ENCODE results near the gene RNASE9.

RNASE9 gene

GRCh38 chr14:20555845-20556244 lies 5.0 kb downstream of the RNASE9 start:
- Histone ChIP-seq H3K9me3 (ENCODE audit: control insufficient read depth, insufficient read depth, low read depth, low read length) (no peaks in the 10 kb centered on the region), H3K36me3 (ENCODE audit: control insufficient read depth, insufficient read depth, low read length) (no peaks in the 10 kb centered on the region), H3K4me1 (ENCODE audit: control insufficient read depth, insufficient read depth, low read length) (peaks cover 33% of the 10 kb centered on the region), H3K27me3 (ENCODE audit: control insufficient read depth, insufficient read depth, low read length) (no peaks in the 10 kb centered on the region), H3K4me3 (ENCODE audit: low read depth, low read length) (no peak overlapping the region), H3K27ac (ENCODE audit: low read depth, low read length) (no peak overlapping the region), H3K9ac (ENCODE audit: low read length) (no peak overlapping the region)

GRCh38 chr14:20553024-20553423 lies 7.8 kb downstream of the RNASE9 start:
- no peak overlapping the region for H3K4me3 ChIP-seq (ENCODE audit: low read depth, low read length)
- no peaks in the 10 kb centered on the region for H3K27me3 ChIP-seq (ENCODE audit: control insufficient read depth, insufficient read depth, low read length)
- no peaks in the 10 kb centered on the region for H3K9me3 ChIP-seq (ENCODE audit: control insufficient read depth, insufficient read depth, low read depth, low read length)
- no peaks in the 10 kb centered on the region for H3K36me3 ChIP-seq (ENCODE audit: control insufficient read depth, insufficient read depth, low read length)
- peaks cover 15% of the 10 kb centered on the region for H3K4me1 ChIP-seq (ENCODE audit: control insufficient read depth, insufficient read depth, low read length)
- H3K9ac ChIP-seq (ENCODE audit: low read length) = no peak overlapping the region
- H3K27ac ChIP-seq (ENCODE audit: low read depth, low read length) = no peak overlapping the region

GRCh38 chr14:20551606-20552005 lies 9.2 kb downstream of the RNASE9 start:
- Histone ChIP-seq H3K27me3 (ENCODE audit: control insufficient read depth, insufficient read depth, low read length) (no peaks in the 10 kb centered on the region), H3K27ac (ENCODE audit: low read depth, low read length) (no peak overlapping the region), H3K9me3 (ENCODE audit: control insufficient read depth, insufficient read depth, low read depth, low read length) (no peaks in the 10 kb centered on the region), H3K36me3 (ENCODE audit: control insufficient read depth, insufficient read depth, low read length) (no peaks in the 10 kb centered on the region), H3K4me3 (ENCODE audit: low read depth, low read length) (no peak overlapping the region), H3K9ac (ENCODE audit: low read length) (no peak overlapping the region), H3K4me1 (ENCODE audit: control insufficient read depth, insufficient read depth, low read length) (peaks cover 4% of the 10 kb centered on the region)

- Histone ChIP-seq H3K9ac (ENCODE audit: low read length) (no peak overlapping the region), H3K9me3 (ENCODE audit: control insufficient read depth, insufficient read depth, low read depth, low read length) (no peaks in the 10 kb centered on the region), H3K27ac (ENCODE audit: low read depth, low read length) (no peak overlapping the region), H3K27me3 (ENCODE audit: control insufficient read depth, insufficient read depth, low read length) (no peaks in the 10 kb centered on the region), H3K36me3 (ENCODE audit: control insufficient read depth, insufficient read depth, low read length) (no peaks in the 10 kb centered on the region), H3K4me1 (ENCODE audit: control insufficient read depth, insufficient read depth, low read length) (no peaks in the 10 kb centered on the region), H3K4me3 (ENCODE audit: low read depth, low read length) (no peak overlapping the region)
Measured at GRCh38 chr14:20550926-20551325, 9.9 kb downstream of the RNASE9 start.

- H3K27ac ChIP-seq (ENCODE audit: low read depth, low read length) = no peak overlapping the region
- no peaks in the 10 kb centered on the region for H3K9me3 ChIP-seq (ENCODE audit: control insufficient read depth, insufficient read depth, low read depth, low read length)
- H3K4me3 ChIP-seq (ENCODE audit: low read depth, low read length) = no peak overlapping the region
- no peaks in the 10 kb centered on the region for H3K4me1 ChIP-seq (ENCODE audit: control insufficient read depth, insufficient read depth, low read length)
- no peak overlapping the region for H3K9ac ChIP-seq (ENCODE audit: low read length)
- H3K36me3 ChIP-seq (ENCODE audit: control insufficient read depth, insufficient read depth, low read length) = no peaks in the 10 kb centered on the region
- H3K27me3 ChIP-seq (ENCODE audit: control insufficient read depth, insufficient read depth, low read length) = no peaks in the 10 kb centered on the region
Measured at GRCh38 chr14:20548414-20549158, 12.3 kb downstream of the RNASE9 start.

GRCh38 chr14:20546877-20547276 lies 14.0 kb downstream of the RNASE9 start:
- no peaks in the 10 kb centered on the region for H3K36me3 ChIP-seq (ENCODE audit: control insufficient read depth, insufficient read depth, low read length)
- no peak overlapping the region for H3K9ac ChIP-seq (ENCODE audit: low read length)
- no peaks in the 10 kb centered on the region for H3K4me1 ChIP-seq (ENCODE audit: control insufficient read depth, insufficient read depth, low read length)

GRCh38 chr14:20539906-20540305 lies 20.9 kb downstream of the RNASE9 start:
- Histone ChIP-seq H3K4me1 (ENCODE audit: control insufficient read depth, insufficient read depth, low read length) (no peaks in the 10 kb centered on the region), H3K9ac (ENCODE audit: low read length) (no peak overlapping the region), H3K27me3 (ENCODE audit: control insufficient read depth, insufficient read depth, low read length) (no peaks in the 10 kb centered on the region), H3K27ac (ENCODE audit: low read depth, low read length) (no peak overlapping the region), H3K9me3 (ENCODE audit: control insufficient read depth, insufficient read depth, low read depth, low read length) (no peaks in the 10 kb centered on the region), H3K4me3 (ENCODE audit: low read depth, low read length) (no peak overlapping the region), H3K36me3 (ENCODE audit: control insufficient read depth, insufficient read depth, low read length) (no peaks in the 10 kb centered on the region)

More at GRCh38 chr14:20546877-20547276, 14.0 kb downstream of the RNASE9 start:
- H3K27me3 ChIP-seq (ENCODE audit: control insufficient read depth, insufficient read depth, low read length) = no peaks in the 10 kb centered on the region
- H3K9me3 ChIP-seq (ENCODE audit: control insufficient read depth, insufficient read depth, low read depth, low read length) = no peaks in the 10 kb centered on the region
- H3K27ac ChIP-seq (ENCODE audit: low read depth, low read length) = no peak overlapping the region
- no peak overlapping the region for H3K4me3 ChIP-seq (ENCODE audit: low read depth, low read length)

- Histone ChIP-seq H3K27me3 (ENCODE audit: control insufficient read depth, insufficient read depth, low read length) (no peaks in the 10 kb centered on the region), H3K36me3 (ENCODE audit: control insufficient read depth, insufficient read depth, low read length) (no peaks in the 10 kb centered on the region), H3K4me1 (ENCODE audit: control insufficient read depth, insufficient read depth, low read length) (no peaks in the 10 kb centered on the region), H3K9me3 (ENCODE audit: control insufficient read depth, insufficient read depth, low read depth, low read length) (no peaks in the 10 kb centered on the region), H3K9ac (ENCODE audit: low read length) (no peak overlapping the region), H3K4me3 (ENCODE audit: low read depth, low read length) (no peak overlapping the region), H3K27ac (ENCODE audit: low read depth, low read length) (no peak overlapping the region)
Measured at GRCh38 chr14:20530771-20531571, 29.9 kb downstream of the RNASE9 start.

GRCh38 chr14:20529806-20530205 lies 31.0 kb downstream of the RNASE9 start:
- no peaks in the 10 kb centered on the region for H3K36me3 ChIP-seq (ENCODE audit: control insufficient read depth, insufficient read depth, low read length)
- no peaks in the 10 kb centered on the region for H3K4me1 ChIP-seq (ENCODE audit: control insufficient read depth, insufficient read depth, low read length)
- no peaks in the 10 kb centered on the region for H3K27me3 ChIP-seq (ENCODE audit: control insufficient read depth, insufficient read depth, low read length)
- no peak overlapping the region for H3K4me3 ChIP-seq (ENCODE audit: low read depth, low read length)
- H3K9ac ChIP-seq (ENCODE audit: low read length) = no peak overlapping the region
- no peak overlapping the region for H3K27ac ChIP-seq (ENCODE audit: low read depth, low read length)
- H3K9me3 ChIP-seq (ENCODE audit: control insufficient read depth, insufficient read depth, low read depth, low read length) = no peaks in the 10 kb centered on the region

GRCh38 chr14:20524027-20524426 lies 36.8 kb downstream of the RNASE9 start:
- Histone ChIP-seq H3K9ac (ENCODE audit: low read length) (no peak overlapping the region), H3K27ac (ENCODE audit: low read depth, low read length) (no peak overlapping the region), H3K4me1 (ENCODE audit: control insufficient read depth, insufficient read depth, low read length) (no peaks in the 10 kb centered on the region), H3K9me3 (ENCODE audit: control insufficient read depth, insufficient read depth, low read depth, low read length) (peaks cover 8% of the 10 kb centered on the region; the same call in 1 of the 2 replicates), H3K4me3 (ENCODE audit: low read depth, low read length) (no peak overlapping the region), H3K27me3 (ENCODE audit: control insufficient read depth, insufficient read depth, low read length) (no peaks in the 10 kb centered on the region), H3K36me3 (ENCODE audit: control insufficient read depth, insufficient read depth, low read length) (no peaks in the 10 kb centered on the region)

- no peak overlapping the region for H3K27ac ChIP-seq (ENCODE audit: low read depth, low read length)
- no peaks in the 10 kb centered on the region for H3K4me1 ChIP-seq (ENCODE audit: control insufficient read depth, insufficient read depth, low read length)
- H3K27me3 ChIP-seq (ENCODE audit: control insufficient read depth, insufficient read depth, low read length) = no peaks in the 10 kb centered on the region
- H3K9me3 ChIP-seq (ENCODE audit: control insufficient read depth, insufficient read depth, low read depth, low read length) = peaks cover 8% of the 10 kb centered on the region; the same call in 1 of the 2 replicates
- no peaks in the 10 kb centered on the region for H3K36me3 ChIP-seq (ENCODE audit: control insufficient read depth, insufficient read depth, low read length)
- H3K9ac ChIP-seq (ENCODE audit: low read length) = no peak overlapping the region
- no peak overlapping the region for H3K4me3 ChIP-seq (ENCODE audit: low read depth, low read length)
Measured at GRCh38 chr14:20522332-20522731, 38.5 kb downstream of the RNASE9 start.

Measured in HUES6 (cell line).